GM13976 (cell line): ENCODE results near the gene NACA.

Experiments used
- DNase-seq: peaks from one replicate; pipeline ENCODE4 v3.0.0; 2012; ENCODE audit warnings: low spot score
- CTCF ChIP-seq: IDR thresholded peaks from 2 replicates; pipeline ENCODE4 v1.5.1; 2012; ENCODE audit warnings: borderline replicate concordance, mild to moderate bottlenecking; ENCODE audit not compliant: insufficient read depth; ENCODE audit errors: extremely low read depth, missing control alignments, control extremely low read depth
- in situ Hi-C: fragments of 300-500 bp; cut with MboI; formaldehyde crosslinking; loops from one replicate; pipeline ENCODE4 v1.12.0; 2022; ENCODE audit warnings: low sequenced_read_pairs, mixed read lengths, inconsistent platforms; ENCODE audit not compliant: unreplicated experiment

NACA gene

DNA sequence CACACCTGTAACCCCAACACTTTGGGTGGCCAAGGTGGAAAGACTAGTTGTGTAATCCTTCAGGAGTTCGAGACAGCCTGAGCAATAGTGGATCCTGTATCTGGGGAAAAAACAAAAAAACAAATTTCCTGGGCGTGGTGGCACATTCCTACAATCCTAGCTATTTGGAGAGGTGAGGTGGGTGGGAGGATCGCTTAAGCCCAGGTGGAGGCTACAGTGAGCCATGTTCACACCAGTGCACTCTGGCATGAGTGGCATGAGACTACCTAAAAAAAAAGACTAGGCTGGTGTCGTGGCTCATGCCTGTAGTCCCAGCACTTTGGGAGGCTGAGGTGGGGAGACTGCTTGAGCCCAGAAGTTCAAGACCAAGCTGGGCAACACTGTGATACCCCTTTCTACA is 54.3 kb downstream of the NACA start:
- TF ChIP-seq CTCF = no peak
- no peak for DNase-seq
- in situ Hi-C loops = no loop called here

GRCh38 chr12:56668197-56668457 is 57.0 kb downstream of the NACA start:
- TF ChIP-seq CTCF = no peak
- in situ Hi-C loops = no loop called here
- no peak for DNase-seq
